Measurements from ENCODE around the gene GFOD2. TPM values are rescaled to one million over a fixed set of nuclear protein-coding genes. Genes with fewer than 3 reads are reported as not detected.
"Not testable (repeated sequence)": the region's sequence is repeated elsewhere in the genome, so short reads cannot be mapped to it uniquely, and the experiment has no call there.

GFOD2 gene
- total and polyA plus RNA-seq, 2 of the 8 experiments (the other 6 are each of a cell fraction or from before 2014, with no cell fraction given): 21.4 to 33.2 TPM

GRCh38 chr16:67751331-67751730, 32.2 kb upstream of the GFOD2 start:
- H3K23ac ChIP-seq (ENCODE audit: insufficient read length); H3K9ac ChIP-seq (replicated peaks in 1 of 4; ENCODE audit: extremely low read depth in 1 of 4, low read depth in 3 of 4, low read length in 3 of 4); H3K18ac ChIP-seq (ENCODE audit: extremely low read depth, low read length); H2BK15ac ChIP-seq (ENCODE audit: low read length); H2BK20ac ChIP-seq (ENCODE audit: low read length); POLR2A ChIA-PET (ENCODE audit: partially characterized antibody); H3K79me1 ChIP-seq (ENCODE audit: low read depth, low read length); H3K23me2 ChIP-seq (ENCODE audit: low read depth, low read length); H3K4ac ChIP-seq (replicated peaks; ENCODE audit: insufficient read length, low read depth, low read length); H3K14ac ChIP-seq (ENCODE audit: insufficient read length); FAIRE-seq; H3K4me3 ChIP-seq (ENCODE audit: extremely low read depth in 1 of 4, insufficient read depth in 2 of 4, low read depth in 3 of 4, low read length in 4 of 4); H3K27me3 ChIP-seq (replicated peaks in 1 of 4; ENCODE audit: control insufficient read depth in 3 of 4, extremely low read depth in 1 of 4, insufficient read depth in 3 of 4, low read length in 3 of 4); H3K56ac ChIP-seq (replicated peaks; ENCODE audit: insufficient read length, low read depth, low read length); H4K91ac ChIP-seq (replicated peaks; ENCODE audit: insufficient read length, low read length); H2BK5ac ChIP-seq (ENCODE audit: low read depth, low read length); H2BK12ac ChIP-seq (ENCODE audit: low read depth, low read length); H2BK120ac ChIP-seq (replicated peaks; ENCODE audit: low read depth, low read length); H3K36me3 ChIP-seq (ENCODE audit: control insufficient read depth in 2 of 4, insufficient read depth in 4 of 4, low read length in 3 of 4); DNase-seq (ENCODE audit: low read depth in 1 of 2, low spot score in 2 of 2); H4K8ac ChIP-seq (ENCODE audit: extremely low read depth, insufficient read depth, low read length); H3K79me2 ChIP-seq (ENCODE audit: control insufficient read depth in 1 of 2, insufficient read depth in 2 of 2, low read length in 2 of 2); H4K5ac ChIP-seq (ENCODE audit: insufficient read length, low read depth, low read length); H3K4me1 ChIP-seq (replicated peaks in 1 of 4; ENCODE audit: control insufficient read depth in 3 of 4, insufficient read depth in 4 of 4, low read length in 3 of 4); H3K4me2 ChIP-seq (ENCODE audit: insufficient read depth in 1 of 2, low read depth in 2 of 2, low read length in 2 of 2); H3K9me3 ChIP-seq (ENCODE audit: insufficient read depth in 2 of 2, low read depth in 1 of 2, low read length in 1 of 2); H3K27ac ChIP-seq (ENCODE audit: low read depth, low read length); H4K20me1 ChIP-seq (replicated peaks in 1 of 2; ENCODE audit: control insufficient read depth in 1 of 2, insufficient read depth in 2 of 2, low read length in 2 of 2); H2AK5ac ChIP-seq (ENCODE audit: low read depth, low read length); H2AFZ ChIP-seq (ENCODE audit: low read length): not testable (repeated sequence)
- WGBS, 2 experiments (ENCODE audit: extremely low coverage in 1 of 2, insufficient coverage in 1 of 2, insufficient read length in 1 of 2, insufficient replicate concordance in 2 of 2, low coverage in 1 of 2, low lambda C conversion rate in 2 of 2, missing lambda C conversion rate in 1 of 2): 94% methylated on average over 3 of the region's 3 CpGs; no CpG with 5 or more reads in 1 of the 2 experiments
- CTCF ChIA-PET (ENCODE audit: partially characterized antibody): interaction anchor here (0.6 to 1.0 kb wide), 4 partner anchors 12 to 69 kb away, joined by 3 read pairs; no protein-coding TSS in a partner anchor

Data from H1 (cell line).